B cell (primary cell): Measurements from ENCODE around the gene TOP2A. TPM values are rescaled to one million over a fixed set of nuclear protein-coding genes. Genes with fewer than 3 reads are reported as not detected.
A peak's percentile ranks its signal among the peaks of the same experiment; 100 is the strongest.

Source experiments
- ATAC-seq: fragments of 200-7000 bp; cut with Tn5 transposase; one replicate; pipeline ENCODE4 v1.10.0; 2021; ENCODE audit warnings: low read depth, mild to moderate bottlenecking, moderate number of reproducible peaks, moderate library complexity
- CTCF ChIA-PET: fragments of 350-600 bp; sonication (Branson Sonifier 250); formaldehyde crosslinking; loops from one replicate; lab custom pipeline; 2021; ENCODE audit warnings: antibody characterized with exemption, inconsistent platforms; lab: Charles Lee
- POLR2A ChIA-PET: fragments of 350-600 bp; sonication (Branson Sonifier 250); formaldehyde crosslinking; loops from one replicate; lab custom pipeline; 2021; ENCODE audit warnings: antibody characterized with exemption; lab: Charles Lee
- DNase-seq: peaks from one replicate; pipeline ENCODE4 v3.0.0; 2013
- H2AFZ ChIP-seq: 2 replicates; pipeline ENCODE4 v1.6.1; 2012; ENCODE audit warnings: mild to moderate bottlenecking, low read depth, low read length; ENCODE audit not compliant: insufficient read depth, poor library complexity, severe bottlenecking
- H3K27ac ChIP-seq, 2 donors: 1 replicate in 1 of 2; 2 replicates in 1 of 2; pipeline ENCODE4 v1.5.1; 2012 to 2013; ENCODE audit warnings: low read length in 2 of 2, mild to moderate bottlenecking in 2 of 2, moderate library complexity in 1 of 2
- H3K27me3 ChIP-seq, 4 experiments: fragments of 200-600 bp in 1 of 4; sonication (generic) in 1 of 4; replicated peaks in 1 of 4; 1 replicate in 2 of 4; 2 replicates in 2 of 4; pipeline versions ENCODE4 v1.6.1 to v1.7.0; 2013 to 2016; ENCODE audit warnings: low read length in 3 of 4, mild to moderate bottlenecking in 2 of 4, mixed read lengths in 1 of 4, moderate library complexity in 1 of 4; ENCODE audit not compliant: insufficient read depth in 4 of 4, control insufficient read depth in 3 of 4; ENCODE audit errors: control extremely low read depth in 1 of 4
- H3K36me3 ChIP-seq, 2 experiments: replicated peaks in 1 of 2; 1 replicate in 1 of 2; 2 replicates in 1 of 2; pipeline versions ENCODE4 v1.6.1 to v1.7.1; 2013; ENCODE audit warnings: low read length in 1 of 2; ENCODE audit not compliant: insufficient read depth in 2 of 2, control insufficient read depth in 1 of 2; ENCODE audit errors: control extremely low read depth in 1 of 2, extremely low read depth in 1 of 2
- H3K4me1 ChIP-seq, 2 donors: fragments of 200-600 bp in 1 of 2; sonication (generic) in 1 of 2; 1 replicate in 1 of 2; 2 replicates in 1 of 2; pipeline versions ENCODE4 v1.5.1 to v1.6.1; 2013 to 2017; ENCODE audit warnings: low read length in 2 of 2; ENCODE audit not compliant: control insufficient read depth in 2 of 2, insufficient read depth in 2 of 2
- H3K4me2 ChIP-seq: replicated peaks from 2 replicates; pipeline ENCODE3; 2012; ENCODE audit warnings: mild to moderate bottlenecking, low read depth, low read length; ENCODE audit not compliant: poor library complexity, severe bottlenecking
- H3K4me3 ChIP-seq, 5 experiments: fragments of 200-600 bp in 1 of 5; sonication (generic) in 1 of 5; 1 replicate in 3 of 5; 2 replicates in 2 of 5; pipeline versions ENCODE4 v1.5.1 to v1.7.0; 2011 to 2016; ENCODE audit warnings: low read length in 4 of 5, mild to moderate bottlenecking in 4 of 5, low read depth in 2 of 5, control low read depth in 1 of 5, moderate library complexity in 1 of 5; ENCODE audit not compliant: insufficient read depth in 1 of 5; ENCODE audit errors: control extremely low read depth in 1 of 5, extremely low read depth in 1 of 5
- H3K79me2 ChIP-seq: fragments of 200-600 bp; sonication (generic); one replicate; pipeline ENCODE4 v1.6.0; 2016; ENCODE audit warnings: low read length; ENCODE audit not compliant: control insufficient read depth, insufficient read depth
- H3K9ac ChIP-seq: fragments of 200-600 bp; sonication (generic); 2 replicates; pipeline ENCODE4 v1.6.1; 2017; ENCODE audit warnings: mild to moderate bottlenecking, low read length, moderate library complexity
- H3K9me3 ChIP-seq, 3 donors: one replicate each; pipeline versions ENCODE4 v1.6.1 to v1.7.1; 2013; ENCODE audit warnings: low read length in 2 of 3; ENCODE audit not compliant: control insufficient read depth in 2 of 3, insufficient read depth in 1 of 3; ENCODE audit errors: control extremely low read depth in 1 of 3
- H4K20me1 ChIP-seq: 2 replicates; pipeline ENCODE4 v1.6.0; 2012; ENCODE audit warnings: mild to moderate bottlenecking, low read length; ENCODE audit not compliant: insufficient read depth, control insufficient read depth, poor library complexity, severe bottlenecking
- H3K27ac Mint-ChIP-seq: one replicate; pipeline ENCODE4 v1.8.0; 2021; ENCODE audit warnings: mixed read lengths
- H3K27me3 Mint-ChIP-seq: one replicate; pipeline ENCODE4 v1.8.0; 2021; ENCODE audit warnings: mixed read lengths
- H3K4me1 Mint-ChIP-seq: one replicate; pipeline ENCODE4 v1.8.0; 2021; ENCODE audit warnings: mixed read lengths
- H3K4me3 Mint-ChIP-seq: one replicate; pipeline ENCODE4 v1.8.0; 2021; ENCODE audit warnings: mixed read lengths
- H3K9me3 Mint-ChIP-seq: one replicate; pipeline ENCODE4 v1.8.0; 2022; ENCODE audit warnings: mixed read lengths; ENCODE audit not compliant: insufficient read depth
- CTCF ChIP-seq: fragments of 200-600 bp; IDR thresholded peaks from one replicate; pipeline ENCODE4 v1.8.0; 2022; ENCODE audit warnings: antibody characterized with exemption, mild to moderate bottlenecking
- EZH2 ChIP-seq: IDR thresholded peaks from 2 replicates; pipeline ENCODE4 v1.6.1; 2012; ENCODE audit warnings: borderline replicate concordance, low read depth, mild to moderate bottlenecking, moderate library complexity, low read length; ENCODE audit not compliant: insufficient read depth, poor library complexity, severe bottlenecking
- WGBS: methylation state at CpG from one replicate; pipeline ENCODE4 v1.1.5; 2013; ENCODE audit warnings: missing lambda C conversion rate; ENCODE audit not compliant: insufficient coverage; 5-methylcytosine and 5-hydroxymethylcytosine counted together
- intact Hi-C: fragments of 100-400 bp; cut with micrococcal nuclease; formaldehyde crosslinking; loops from one replicate; pipeline ENCODE4 v1.10.0; 2022
- polyA plus RNA-seq: library from polyadenylated mRNA; depleted of rRNA; stranded (reverse); fragments of >200 nt; gene quantifications from 2 replicates; pipeline ENCODE4 v1.2.3, GENCODE V29; 2012
- total RNA-seq, 2 donors: library from RNA; stranded (reverse); fragments of 120-200 nt in 1 of 2; gene quantifications; 1 replicate in 1 of 2; 2 replicates in 1 of 2; pipeline versions ENCODE4 v1.2.3 to v1.2.4, GENCODE V29; 2013 to 2022

Gene TOP2A
- total and polyA plus RNA-seq, 2 donors (not counting 1 experiment from before 2014, with no cell fraction given): 0.36 to 3.1 TPM

GRCh38 chr17:40344421-40345160, 73.1 kb downstream of the TOP2A start:
- Histone ChIP-seq H3K36me3 (peaks cover 0 to 18% of the 10 kb centered on the region in 2 experiments), H3K4me3 (peak overlapping the region; percentile 0 to 55 (median 44)), H2AFZ (no peak overlapping the region), H3K27me3 (no peaks in the 10 kb centered on the region), H3K4me2 (peak overlapping the region; percentile 100), H3K4me1 (peaks cover 72 to 83% of the 10 kb centered on the region in 2 donors), H3K27ac (peak overlapping the region in 1 of 2 donors; percentile 68), H3K79me2 (peaks cover 69% of the 10 kb centered on the region), H3K9ac (peak overlapping the region; percentile 61), H3K9me3 (no peaks in the 10 kb centered on the region), H4K20me1 (peaks cover 39% of the 10 kb centered on the region)
- POLR2A ChIA-PET: interaction anchor here (2.0 to 8.4 kb wide), 3 partner anchors 10 to 28 kb away, joined by 6 to 96 read pairs (median 6); no protein-coding TSS in a partner anchor
- CTCF ChIA-PET: interaction anchor here (1.4 to 8.3 kb wide), 6 partner anchors 10 to 42 kb away, joined by 4 to 119 read pairs (median 25); no protein-coding TSS in a partner anchor
- ATAC-seq: no peak
- peaks cover 84% of the 10 kb centered on the region for H3K4me1 Mint-ChIP-seq
- H3K27ac Mint-ChIP-seq: peak overlapping the region; percentile 78
- DNase-seq: no peak
- no peaks in the 10 kb centered on the region for H3K9me3 Mint-ChIP-seq
- H3K27me3 Mint-ChIP-seq: no peaks in the 10 kb centered on the region
- WGBS: 68% methylated on average over 2 of the region's 7 CpGs
- peak overlapping the region; percentile 91 for H3K4me3 Mint-ChIP-seq
- TF ChIP-seq CTCF (no peak), EZH2 (no peak)
- intact Hi-C loops: no loop called here
